Cortex of kidney (tissue), 1 donor: ENCODE results near the gene TBX21.

Source experiments
- DNase-seq: peaks from one replicate; lab custom pipeline; 2025; lab: John Stamatoyannopoulos, UW

The TBX21 gene

GRCh38 chr17:47774331-47774730, 41.3 kb downstream of the TBX21 start:
- no peak for DNase-seq

- DNase-seq, result no peak
Observed at GRCh38 chr17:47774987-47775580, 42.0 kb downstream of the TBX21 start.

GRCh38 chr17:47776330-47777197, 43.5 kb downstream of the TBX21 start:
- DNase-seq, result no peak

- no peak for DNase-seq
Observed at GRCh38 chr17:47778184-47778635, 45.2 kb downstream of the TBX21 start.

- no peak for DNase-seq
Observed at GRCh38 chr17:47781397-47781796, 48.4 kb downstream of the TBX21 start.

GRCh38 chr17:47785538-47786123, 52.6 kb downstream of the TBX21 start:
- no peak for DNase-seq

GRCh38 chr17:47789611-47790561, 56.9 kb downstream of the TBX21 start:
- DNase-seq, result no peak

- DNase-seq, result no peak
Observed at GRCh38 chr17:47791025-47791424, 58.0 kb downstream of the TBX21 start.

GRCh38 chr17:47792457-47792856, 59.4 kb downstream of the TBX21 start:
- DNase-seq, result no peak

- DNase-seq, result no peak
Observed at GRCh38 chr17:47792979-47793378, 59.9 kb downstream of the TBX21 start.
